Body of pancreas (tissue), 4 donors: Measurements from ENCODE around the gene CD6. TPM values are rescaled to one million over a fixed set of nuclear protein-coding genes. Genes with fewer than 3 reads are reported as not detected.

Experiments
- ATAC-seq: fragments of 150-250 bp; one replicate; pipeline ENCODE4 v1.9.1; 2016
- DNase-seq, 4 donors: peaks; one replicate each; pipeline ENCODE4 v3.0.0-alpha.2; 2019
- H3K27ac ChIP-seq, 4 donors: fragments of 200-600 bp; sonication (generic); 1 replicate in 3 of 4; 2 replicates in 1 of 4; pipeline versions ENCODE4 v1.5.1 to v1.6.1; 2016 to 2019; ENCODE audit warnings: mild to moderate bottlenecking in 1 of 4, mixed read lengths in 1 of 4, moderate library complexity in 1 of 4
- H3K27me3 ChIP-seq, 2 donors: fragments of 200-600 bp; sonication (generic); one replicate each; pipeline ENCODE4 v1.6.0; 2016; ENCODE audit warnings: mild to moderate bottlenecking in 1 of 2
- H3K36me3 ChIP-seq, 2 donors: fragments of 200-600 bp; sonication (generic); replicated peaks in 1 of 2; 2 replicates each; pipeline ENCODE4 v1.5.1; 2016; ENCODE audit warnings: low read depth in 2 of 2; ENCODE audit not compliant: insufficient read depth in 1 of 2
- H3K4me1 ChIP-seq: fragments of 200-600 bp; sonication (generic); one replicate; pipeline ENCODE4 v1.6.0; 2016
- H3K4me3 ChIP-seq, 2 donors: fragments of 200-600 bp; sonication (generic); 1 replicate in 1 of 2; 2 replicates in 1 of 2; pipeline ENCODE4 v1.5.1; 2016 to 2019
- H3K9me3 ChIP-seq, 3 donors: fragments of 200-600 bp; sonication (generic); 1 replicate in 2 of 3; 2 replicates in 1 of 3; pipeline ENCODE4 v1.5.1; 2016
- POLR2A ChIP-seq, 3 donors: fragments of 450-650 bp; IDR thresholded peaks; one replicate each; pipeline ENCODE4 v1.6.1; 2016; ENCODE audit warnings: antibody characterized with exemption in 3 of 3, mild to moderate bottlenecking in 2 of 3
- WGBS, 2 donors: methylation state at CpG; one replicate each; pipeline ENCODE4 v1.1.5; 2017; 5-methylcytosine and 5-hydroxymethylcytosine counted together
- intact Hi-C: fragments of 100-400 bp; cut with DNase I; formaldehyde crosslinking; loops from one replicate; pipeline ENCODE4 v1.15.1; 2023
- total RNA-seq, 2 donors: library from RNA; depleted of rRNA; stranded (reverse); fragments of >200 nt; gene quantifications; one replicate each; pipeline ENCODE4 v1.1.0, GENCODE V29; 2016
- TF ChIP-seq, protein P1 (sequence below), 7 experiments: fragments of 450-650 bp in 4 of 7; fragments of 200-600 bp in 3 of 7; sonication (generic) in 3 of 7; IDR thresholded peaks; one replicate each; pipeline ENCODE4 v1.5.1; 2016 to 2019; ENCODE audit warnings: antibody characterized with exemption in 7 of 7

The CD6 gene
- total RNA-seq, 2 donors from 2014 or later, result 1.0 to 3.3 TPM

DNA sequence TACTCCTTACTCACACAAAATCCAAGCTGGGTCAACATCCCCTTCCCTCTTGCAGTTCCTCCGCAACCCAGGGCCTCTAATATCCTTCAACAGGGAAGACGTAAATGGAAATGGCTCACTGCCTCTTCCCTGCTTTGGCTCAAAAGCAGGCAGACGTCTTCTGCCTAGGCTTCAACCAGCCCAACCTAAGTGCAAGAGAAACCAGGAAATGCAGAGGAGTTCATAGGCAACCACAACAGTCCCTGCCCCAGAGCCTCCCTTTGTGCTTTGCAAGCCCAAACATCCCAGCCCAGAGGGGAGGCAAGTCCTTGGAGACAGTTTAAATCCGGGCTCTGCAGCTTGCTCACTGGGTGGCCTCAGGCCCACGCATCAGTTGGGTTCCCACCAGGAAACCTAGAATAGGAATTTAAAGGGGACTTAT is 33.3 kb downstream of the CD6 start:
- DNase-seq, result no peak

DNA sequence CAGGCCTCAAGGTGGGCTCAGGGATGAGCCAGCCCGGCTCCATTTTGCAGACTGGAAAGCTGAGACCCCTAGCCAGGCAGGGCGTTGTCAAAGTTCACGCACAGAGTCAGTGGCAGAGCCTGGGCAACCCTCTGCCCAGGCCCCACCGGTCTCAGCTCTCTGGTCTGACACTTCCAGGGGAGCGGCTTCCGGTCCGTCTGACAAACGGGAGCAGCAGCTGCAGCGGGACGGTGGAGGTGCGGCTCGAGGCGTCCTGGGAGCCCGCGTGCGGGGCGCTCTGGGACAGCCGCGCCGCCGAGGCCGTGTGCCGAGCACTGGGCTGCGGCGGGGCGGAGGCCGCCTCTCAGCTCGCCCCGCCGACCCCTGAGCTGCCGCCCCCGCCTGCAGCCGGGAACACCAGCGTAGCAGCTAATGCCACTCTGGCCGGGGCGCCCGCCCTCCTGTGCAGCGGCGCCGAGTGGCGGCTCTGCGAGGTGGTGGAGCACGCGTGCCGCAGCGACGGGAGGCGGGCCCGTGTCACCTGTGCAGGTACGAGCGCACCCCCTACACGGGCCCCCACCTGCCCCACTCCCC is 36.0 kb downstream of the CD6 start:
- H3K4me1 ChIP-seq, result peaks cover 25% of the 10 kb centered on the region
- H3K27ac ChIP-seq, result no peak overlapping the region
- peak; percentile 66 for ATAC-seq
- no peaks in the 10 kb centered on the region for H3K9me3 ChIP-seq
- no peaks in the 10 kb centered on the region for H3K27me3 ChIP-seq
- no peak for TF ChIP-seq POLR2A (IDR thresholded peaks at IDR 0.05)
- TF ChIP-seq, protein P1, sequence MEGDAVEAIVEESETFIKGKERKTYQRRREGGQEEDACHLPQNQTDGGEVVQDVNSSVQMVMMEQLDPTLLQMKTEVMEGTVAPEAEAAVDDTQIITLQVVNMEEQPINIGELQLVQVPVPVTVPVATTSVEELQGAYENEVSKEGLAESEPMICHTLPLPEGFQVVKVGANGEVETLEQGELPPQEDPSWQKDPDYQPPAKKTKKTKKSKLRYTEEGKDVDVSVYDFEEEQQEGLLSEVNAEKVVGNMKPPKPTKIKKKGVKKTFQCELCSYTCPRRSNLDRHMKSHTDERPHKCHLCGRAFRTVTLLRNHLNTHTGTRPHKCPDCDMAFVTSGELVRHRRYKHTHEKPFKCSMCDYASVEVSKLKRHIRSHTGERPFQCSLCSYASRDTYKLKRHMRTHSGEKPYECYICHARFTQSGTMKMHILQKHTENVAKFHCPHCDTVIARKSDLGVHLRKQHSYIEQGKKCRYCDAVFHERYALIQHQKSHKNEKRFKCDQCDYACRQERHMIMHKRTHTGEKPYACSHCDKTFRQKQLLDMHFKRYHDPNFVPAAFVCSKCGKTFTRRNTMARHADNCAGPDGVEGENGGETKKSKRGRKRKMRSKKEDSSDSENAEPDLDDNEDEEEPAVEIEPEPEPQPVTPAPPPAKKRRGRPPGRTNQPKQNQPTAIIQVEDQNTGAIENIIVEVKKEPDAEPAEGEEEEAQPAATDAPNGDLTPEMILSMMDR (IDR thresholded peaks at IDR 0.05), result no peak
- no peak overlapping the region for H3K4me3 ChIP-seq
- DNase-seq, result peak in 3 of 4 donors; percentile 31 to 60 (median 48)
- 0 to 14% methylated on average over 1 to 40 of the region's 52 CpGs for WGBS, 2 donors
- H3K36me3 ChIP-seq, result no peaks in the 10 kb centered on the region
- intact Hi-C loops, result no loop called here

More for the DNA sequence above, 33.3 kb downstream of the CD6 start:
- H3K27ac ChIP-seq, result no peak overlapping the region
- peaks cover 16% of the 10 kb centered on the region for H3K4me1 ChIP-seq
- H3K36me3 ChIP-seq, result no peaks in the 10 kb centered on the region
- H3K27me3 ChIP-seq, result no peaks in the 10 kb centered on the region
- no peaks in the 10 kb centered on the region for H3K9me3 ChIP-seq
- 80% methylated on average over 5 of the region's 5 CpGs for WGBS, 2 donors
- TF ChIP-seq, protein P1 (IDR thresholded peaks at IDR 0.05), result no peak
- no peak for TF ChIP-seq POLR2A (IDR thresholded peaks at IDR 0.05)
- no peak overlapping the region for H3K4me3 ChIP-seq
- intact Hi-C loops, result no loop called here
- ATAC-seq, result no peak

DNA sequence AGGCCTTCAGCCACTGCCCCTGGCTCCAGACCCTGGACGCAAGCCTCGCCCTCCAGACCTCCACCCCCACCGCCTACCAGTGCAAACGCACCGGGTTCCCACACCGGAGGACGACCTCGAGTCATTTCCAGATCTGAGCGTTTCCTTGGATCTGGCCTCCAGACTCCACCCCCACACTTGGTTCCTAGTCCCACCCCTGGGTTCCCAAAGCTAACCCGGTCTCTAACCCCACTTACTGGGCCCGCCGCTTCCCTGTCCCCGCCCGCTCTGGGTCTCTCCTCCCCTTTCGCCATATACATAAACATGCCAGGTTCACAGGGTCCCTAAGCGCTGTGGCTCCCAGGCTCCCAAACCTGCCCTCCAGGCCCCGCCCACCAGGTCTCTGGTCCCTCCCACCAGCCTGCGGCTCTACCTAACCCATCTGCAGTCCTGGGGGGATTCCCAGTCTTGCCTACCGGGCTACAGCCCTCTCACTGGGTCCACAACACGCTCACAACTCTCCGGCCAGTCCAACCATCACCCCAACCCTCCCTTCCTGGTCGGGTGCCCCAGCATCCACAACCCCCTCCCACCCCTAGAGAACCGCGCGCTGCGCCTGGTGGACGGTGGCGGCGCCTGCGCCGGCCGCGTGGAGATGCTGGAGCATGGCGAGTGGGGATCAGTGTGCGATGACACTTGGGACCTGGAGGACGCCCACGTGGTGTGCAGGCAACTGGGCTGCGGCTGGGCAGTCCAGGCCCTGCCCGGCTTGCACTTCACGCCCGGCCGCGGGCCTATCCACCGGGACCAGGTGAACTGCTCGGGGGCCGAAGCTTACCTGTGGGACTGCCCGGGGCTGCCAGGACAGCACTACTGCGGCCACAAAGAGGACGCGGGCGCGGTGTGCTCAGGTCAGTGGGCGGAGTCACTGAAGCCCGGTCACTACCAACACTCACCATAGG is 36.7 kb downstream of the CD6 start:
- peak; percentile 24 to 59 (median 30) for DNase-seq
- H3K4me1 ChIP-seq, result peaks cover 25% of the 10 kb centered on the region
- no peaks in the 10 kb centered on the region for H3K36me3 ChIP-seq
- WGBS, 2 donors, result 17 to 46% methylated on average over 21 to 54 of the region's 54 CpGs
- no peak overlapping the region for H3K27ac ChIP-seq
- no peaks in the 10 kb centered on the region for H3K27me3 ChIP-seq
- H3K9me3 ChIP-seq, result no peaks in the 10 kb centered on the region
- H3K4me3 ChIP-seq, result no peak overlapping the region
- intact Hi-C loops, result no loop called here
- TF ChIP-seq, protein P1 (IDR thresholded peaks at IDR 0.05), result no peak
- no peak for TF ChIP-seq POLR2A (IDR thresholded peaks at IDR 0.05)
- ATAC-seq, result peak; percentile 45

DNA sequence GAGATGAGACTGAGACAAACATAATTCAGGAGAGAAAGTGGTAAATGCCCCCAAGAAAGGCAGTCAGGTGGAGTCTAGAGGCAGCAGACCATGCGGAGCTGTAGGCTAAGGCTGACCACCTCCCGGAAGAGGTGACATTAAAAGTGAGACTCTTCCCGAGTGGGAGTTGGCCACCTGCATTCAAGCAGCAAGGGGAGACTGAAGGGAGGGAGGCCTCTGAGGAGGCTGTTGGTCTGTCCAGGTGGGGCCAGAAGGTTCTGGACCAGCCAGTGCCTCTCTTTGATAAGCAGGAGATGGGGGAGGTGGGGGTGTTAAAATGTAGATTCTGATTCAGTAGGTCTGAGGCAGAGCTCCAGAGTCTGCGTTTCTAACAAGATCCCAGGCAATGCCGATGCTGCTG is 37.5 kb downstream of the CD6 start:
- H3K4me3 ChIP-seq, result no peak overlapping the region
- H3K27ac ChIP-seq, result no peak overlapping the region
- intact Hi-C loops, result no loop called here
- H3K36me3 ChIP-seq, result no peaks in the 10 kb centered on the region
- no peaks in the 10 kb centered on the region for H3K27me3 ChIP-seq
- H3K9me3 ChIP-seq, result no peaks in the 10 kb centered on the region
- H3K4me1 ChIP-seq, result peaks cover 25% of the 10 kb centered on the region
- WGBS, 2 donors, result 88 to 98% methylated on average over 4 to 5 of the region's 5 CpGs
- no peak for TF ChIP-seq POLR2A (IDR thresholded peaks at IDR 0.05)
- TF ChIP-seq, protein P1 (IDR thresholded peaks at IDR 0.05), result no peak
- DNase-seq (no peak), ATAC-seq (no peak)
